H9 (cell line): Measurements from ENCODE around the gene FSIP1. TPM values are rescaled to one million over a fixed set of nuclear protein-coding genes. Genes with fewer than 3 reads are reported as not detected.

Experiments used
- DNase-seq: peaks from one replicate; pipeline ENCODE4 v3.0.0-alpha.2; 2017
- H2AFZ ChIP-seq: one replicate; pipeline ENCODE4 v1.6.1; 2013; ENCODE audit warnings: mild to moderate bottlenecking, low read length, control low read depth, moderate library complexity
- H2AK5ac ChIP-seq: 2 replicates; pipeline ENCODE4 v1.6.1; 2013; ENCODE audit warnings: low read length, control low read depth, mixed read lengths; ENCODE audit not compliant: insufficient read length
- H2BK120ac ChIP-seq: one replicate; pipeline ENCODE4 v1.6.1; 2013; ENCODE audit warnings: low read depth, mild to moderate bottlenecking, low read length, control low read depth, inconsistent platforms; ENCODE audit not compliant: poor library complexity, severe bottlenecking
- H2BK12ac ChIP-seq: 2 replicates; pipeline ENCODE4 v1.6.1; 2013; ENCODE audit warnings: low read length, control low read depth, mixed read lengths, low read depth; ENCODE audit not compliant: insufficient read length
- H2BK15ac ChIP-seq: 2 replicates; pipeline ENCODE4 v1.6.1; 2013; ENCODE audit warnings: low read depth, low read length, control low read depth
- H2BK20ac ChIP-seq: one replicate; pipeline ENCODE4 v1.6.1; 2013; ENCODE audit warnings: low read depth, mild to moderate bottlenecking, low read length, control low read depth, inconsistent platforms; ENCODE audit not compliant: poor library complexity, severe bottlenecking
- H2BK5ac ChIP-seq: 2 replicates; pipeline ENCODE4 v1.6.1; 2013; ENCODE audit warnings: low read length, control low read depth, mixed read lengths; ENCODE audit not compliant: insufficient read length
- H3K14ac ChIP-seq: 2 replicates; pipeline ENCODE4 v1.6.1; 2013; ENCODE audit warnings: low read length, control low read depth; ENCODE audit not compliant: insufficient read depth
- H3K18ac ChIP-seq: 2 replicates; pipeline ENCODE4 v1.6.1; 2013; ENCODE audit warnings: low read depth, mild to moderate bottlenecking, mixed read lengths, low read length, control low read depth; ENCODE audit not compliant: insufficient read length
- H3K23ac ChIP-seq: 2 replicates; pipeline ENCODE4 v1.6.1; 2013; ENCODE audit warnings: low read length, control low read depth, mixed read lengths, low read depth; ENCODE audit not compliant: insufficient read length
- H3K23me2 ChIP-seq: 2 replicates; pipeline ENCODE4 v1.6.1; 2013; ENCODE audit warnings: low read depth, mild to moderate bottlenecking, mixed read lengths, low read length, control low read depth; ENCODE audit not compliant: insufficient read length, poor library complexity, severe bottlenecking
- H3K27ac ChIP-seq: 2 replicates; pipeline ENCODE4 v1.5.1; 2013; ENCODE audit warnings: low read length, control low read depth, mixed read lengths, low read depth; ENCODE audit not compliant: insufficient read length
- H3K27me3 ChIP-seq: 2 replicates; pipeline ENCODE4 v1.6.1; 2013; ENCODE audit warnings: low read length, control low read depth, inconsistent platforms; ENCODE audit not compliant: insufficient read depth
- H3K4ac ChIP-seq: 2 replicates; pipeline ENCODE4 v1.6.1; 2013; ENCODE audit warnings: low read depth, mild to moderate bottlenecking, control low read depth, inconsistent platforms, low read length, moderate library complexity
- H3K4me1 ChIP-seq: 2 replicates; pipeline ENCODE4 v1.6.1; 2013; ENCODE audit warnings: low read length, control low read depth, inconsistent platforms; ENCODE audit not compliant: insufficient read depth
- H3K4me2 ChIP-seq: 2 replicates; pipeline ENCODE4 v1.6.1; 2013; ENCODE audit warnings: low read length, control low read depth, mixed read lengths; ENCODE audit not compliant: insufficient read length, insufficient read depth
- H3K56ac ChIP-seq: 2 replicates; pipeline ENCODE4 v1.6.1; 2013; ENCODE audit warnings: low read depth, mild to moderate bottlenecking, mixed read lengths, low read length, control low read depth; ENCODE audit not compliant: insufficient read length
- H3K79me1 ChIP-seq: 2 replicates; pipeline ENCODE4 v1.6.1; 2013; ENCODE audit warnings: low read depth, mild to moderate bottlenecking, moderate library complexity, low read length, control low read depth, inconsistent platforms; ENCODE audit not compliant: insufficient read depth, poor library complexity, severe bottlenecking
- H3K79me2 ChIP-seq: 2 replicates; pipeline ENCODE4 v1.6.1; 2013; ENCODE audit warnings: low read length, control low read depth, inconsistent platforms; ENCODE audit not compliant: insufficient read depth
- H3K9ac ChIP-seq: 2 replicates; pipeline ENCODE4 v1.6.1; 2013; ENCODE audit warnings: low read length, control low read depth, mixed read lengths; ENCODE audit not compliant: insufficient read length; ENCODE audit errors: extremely low read depth
- H3K9me3 ChIP-seq: one replicate; pipeline ENCODE4 v1.6.1; 2013; ENCODE audit warnings: low read depth, low read length, inconsistent platforms; ENCODE audit not compliant: control insufficient read depth
- H3T11ph ChIP-seq: one replicate; pipeline ENCODE4 v1.6.1; 2013; ENCODE audit warnings: mild to moderate bottlenecking, low read length, control low read depth, inconsistent platforms
- H4K20me1 ChIP-seq: one replicate; pipeline ENCODE4 v1.6.1; 2013; ENCODE audit not compliant: control insufficient read depth, insufficient read length, insufficient read depth
- H4K5ac ChIP-seq: 2 replicates; pipeline ENCODE4 v1.6.1; 2013; ENCODE audit warnings: low read depth, mild to moderate bottlenecking, mixed read lengths, low read length, control low read depth; ENCODE audit not compliant: insufficient read length
- H4K8ac ChIP-seq: replicated peaks from 2 replicates; pipeline ENCODE4 v1.6.1; 2013; ENCODE audit warnings: low read length, control low read depth, mixed read lengths, low read depth; ENCODE audit not compliant: insufficient read length
- H4K91ac ChIP-seq: 2 replicates; pipeline ENCODE4 v1.6.1; 2013; ENCODE audit warnings: low read depth, mild to moderate bottlenecking, moderate library complexity, mixed read lengths, low read length, control low read depth; ENCODE audit not compliant: insufficient read length
- H3K27ac Mint-ChIP-seq, 3 experiments: 2 replicates in 2 of 3; 3 replicates in 1 of 3; pipeline ENCODE4 v1.8.0; 2020 to 2021; ENCODE audit warnings: mixed read lengths in 3 of 3, mild to moderate bottlenecking in 1 of 3, moderate library complexity in 1 of 3
- H3K27me3 Mint-ChIP-seq: 2 replicates; pipeline ENCODE4 v1.8.0; 2021; ENCODE audit warnings: low read depth, mild to moderate bottlenecking, moderate library complexity, mixed read lengths
- H3K36me3 Mint-ChIP-seq, 3 experiments: 2 replicates in 2 of 3; 3 replicates in 1 of 3; pipeline ENCODE4 v1.8.0; 2020 to 2021; ENCODE audit warnings: low read depth in 3 of 3, mixed read lengths in 3 of 3; ENCODE audit not compliant: insufficient read depth in 1 of 3
- H3K4me1 Mint-ChIP-seq, 2 experiments: 2 replicates each; pipeline ENCODE4 v1.8.0; 2020; ENCODE audit warnings: mixed read lengths in 2 of 2
- H3K4me3 Mint-ChIP-seq, 2 experiments: 2 replicates in 1 of 2; 3 replicates in 1 of 2; pipeline ENCODE4 v1.8.0; 2020 to 2021; ENCODE audit warnings: mild to moderate bottlenecking in 2 of 2, mixed read lengths in 2 of 2, moderate library complexity in 1 of 2
- H3K9me3 Mint-ChIP-seq, 2 experiments: 2 replicates in 1 of 2; 3 replicates in 1 of 2; pipeline ENCODE4 v1.8.0; 2020; ENCODE audit warnings: mild to moderate bottlenecking in 2 of 2, mixed read lengths in 2 of 2, moderate library complexity in 1 of 2
- CTCF ChIP-seq: fragments of 200-600 bp; sonication (generic); conservative IDR thresholded peaks from 3 replicates; pipeline ENCODE4 v1.8.0; 2021; ENCODE audit warnings: antibody characterized with exemption, mild to moderate bottlenecking
- WGBS: extraction: QIAGEN DNeasy Blood & Tissue Kit; methylation state at CpG from one replicate; pipeline ENCODE4 v1.1.7; 2013; ENCODE audit warnings: missing lambda C conversion rate, low lambda C conversion rate, mixed read lengths; ENCODE audit not compliant: insufficient read length; ENCODE audit errors: extremely low coverage; 5-methylcytosine and 5-hydroxymethylcytosine counted together
- total RNA-seq: library from RNA; stranded (reverse); gene quantifications from 2 replicates; pipeline ENCODE4 v1.2.1, GENCODE V29; 2021

The FSIP1 gene
- total RNA-seq, 1 experiment from 2014 or later: 0.96 TPM

- Histone ChIP-seq H4K91ac (no peak overlapping the region), H3K27me3 (no peaks in the 10 kb centered on the region), H3K14ac (no peak overlapping the region), H4K20me1 (no peaks in the 10 kb centered on the region), H3K56ac (no peak overlapping the region), H2BK120ac (no peak overlapping the region), H3K4ac (no peak overlapping the region), H3K9ac (no peak overlapping the region), H3T11ph (no peak overlapping the region), H2AK5ac (no peak overlapping the region), H3K79me1 (no peaks in the 10 kb centered on the region), H3K27ac (no peak overlapping the region), H4K5ac (no peak overlapping the region), H3K4me1 (no peaks in the 10 kb centered on the region), H3K79me2 (no peaks in the 10 kb centered on the region), H2BK15ac (no peak overlapping the region), H4K8ac (no peak overlapping the region), H3K23ac (no peak overlapping the region), H3K23me2 (no peaks in the 10 kb centered on the region), H3K9me3 (no peaks in the 10 kb centered on the region), H2BK5ac (no peak overlapping the region), H3K18ac (no peak overlapping the region), H2BK20ac (no peak overlapping the region), H2AFZ (no peak overlapping the region), H3K4me2 (no peak overlapping the region), H2BK12ac (no peak overlapping the region)
- peaks cover 0 to 8% of the 10 kb centered on the region in 2 experiments; a peak in 2 of 4 replicates for H3K4me1 Mint-ChIP-seq
- no peak for TF ChIP-seq CTCF
- no peak for DNase-seq
- no peaks in the 10 kb centered on the region for H3K36me3 Mint-ChIP-seq
- no peak overlapping the region for H3K4me3 Mint-ChIP-seq
- H3K27me3 Mint-ChIP-seq: no peaks in the 10 kb centered on the region
- no peaks in the 10 kb centered on the region for H3K9me3 Mint-ChIP-seq
- no CpG with 5 or more reads among the region's 1 CpG for WGBS
- no peak overlapping the region for H3K27ac Mint-ChIP-seq
These were observed 65.5 kb downstream of the FSIP1 start for GRCh38 chr15:39717134-39717533.
